Adrenal gland (tissue), 5 donors: ENCODE measurements around the gene NTF3.

Experiments used
- POLR2A ChIP-seq, 2 donors: fragments of 450-650 bp; IDR thresholded peaks; one replicate each; pipeline ENCODE4 v1.6.1; 2017; ENCODE audit warnings: antibody characterized with exemption in 2 of 2, mild to moderate bottlenecking in 2 of 2, moderate library complexity in 1 of 2
- TF ChIP-seq, protein P1 (sequence below), 6 experiments: fragments of 450-650 bp in 4 of 6; fragments of 200-600 bp in 2 of 6; sonication (generic) in 1 of 6; IDR thresholded peaks; 1 replicate in 5 of 6; 2 replicates in 1 of 6; pipeline versions ENCODE4 v1.5.1 to v1.8.0; 2016 to 2021; ENCODE audit warnings: antibody characterized with exemption in 6 of 6, mild to moderate bottlenecking in 2 of 6, moderate library complexity in 1 of 6
- donor health status: DM: no; HTN: no; CAD: no.

DNA sequence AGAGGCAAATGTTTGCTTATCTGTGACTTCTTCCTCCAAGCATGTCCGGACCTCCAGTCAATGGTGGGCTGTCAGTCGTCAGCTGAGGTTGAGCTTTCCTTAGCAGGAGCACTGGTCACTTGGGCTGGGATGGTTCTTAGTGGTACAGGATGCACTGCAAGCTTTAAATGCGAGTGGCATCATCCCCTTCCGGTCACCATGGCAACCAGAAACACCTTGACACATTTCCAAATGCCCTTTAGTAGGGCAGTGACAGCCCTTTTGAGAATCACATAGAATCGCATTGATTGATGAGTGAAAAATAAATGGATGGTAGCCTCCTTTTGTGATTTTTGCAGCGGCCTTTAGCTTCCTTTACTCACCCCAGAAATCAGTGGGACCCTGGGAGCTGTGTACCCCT, 24.1 kb downstream of the NTF3 start:
- TF ChIP-seq, protein P1, sequence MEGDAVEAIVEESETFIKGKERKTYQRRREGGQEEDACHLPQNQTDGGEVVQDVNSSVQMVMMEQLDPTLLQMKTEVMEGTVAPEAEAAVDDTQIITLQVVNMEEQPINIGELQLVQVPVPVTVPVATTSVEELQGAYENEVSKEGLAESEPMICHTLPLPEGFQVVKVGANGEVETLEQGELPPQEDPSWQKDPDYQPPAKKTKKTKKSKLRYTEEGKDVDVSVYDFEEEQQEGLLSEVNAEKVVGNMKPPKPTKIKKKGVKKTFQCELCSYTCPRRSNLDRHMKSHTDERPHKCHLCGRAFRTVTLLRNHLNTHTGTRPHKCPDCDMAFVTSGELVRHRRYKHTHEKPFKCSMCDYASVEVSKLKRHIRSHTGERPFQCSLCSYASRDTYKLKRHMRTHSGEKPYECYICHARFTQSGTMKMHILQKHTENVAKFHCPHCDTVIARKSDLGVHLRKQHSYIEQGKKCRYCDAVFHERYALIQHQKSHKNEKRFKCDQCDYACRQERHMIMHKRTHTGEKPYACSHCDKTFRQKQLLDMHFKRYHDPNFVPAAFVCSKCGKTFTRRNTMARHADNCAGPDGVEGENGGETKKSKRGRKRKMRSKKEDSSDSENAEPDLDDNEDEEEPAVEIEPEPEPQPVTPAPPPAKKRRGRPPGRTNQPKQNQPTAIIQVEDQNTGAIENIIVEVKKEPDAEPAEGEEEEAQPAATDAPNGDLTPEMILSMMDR (IDR thresholded peaks at IDR 0.05) = no peak
- no peak for TF ChIP-seq POLR2A (IDR thresholded peaks at IDR 0.05)
